Choroid plexus epithelial cell (primary cell): Measurements from ENCODE around the gene LIPC.

ENCODE experiments used
- DNase-seq: peaks from one replicate; pipeline ENCODE4 v3.0.0-alpha.2; 2010; ENCODE audit warnings: low read depth
- H3K4me3 ChIP-seq: 2 replicates; pipeline ENCODE4 v1.5.1; 2011; ENCODE audit warnings: low read depth, mild to moderate bottlenecking, control low read depth, low read length, moderate library complexity
- CTCF ChIP-seq: conservative IDR thresholded peaks from 2 replicates; pipeline ENCODE4 v1.5.1; 2011; ENCODE audit warnings: low read depth, mild to moderate bottlenecking, control low read depth, inconsistent platforms, low read length, moderate library complexity

Gene LIPC

GRCh38 chr15:58471348-58471747, 39.6 kb downstream of the LIPC start:
- no peak overlapping the region for H3K4me3 ChIP-seq
- no peak for TF ChIP-seq CTCF
- no peak for DNase-seq

- no peak for TF ChIP-seq CTCF
- no peak overlapping the region for H3K4me3 ChIP-seq
- no peak for DNase-seq
These were observed 40.4 kb downstream of the LIPC start for GRCh38 chr15:58472221-58472620.

- no peak overlapping the region for H3K4me3 ChIP-seq
- peak; percentile 43 for DNase-seq
- TF ChIP-seq CTCF, result no peak
These were observed 41.2 kb downstream of the LIPC start for GRCh38 chr15:58472821-58473581.

- no peak for TF ChIP-seq CTCF
- no peak overlapping the region for H3K4me3 ChIP-seq
- peak; percentile 91 for DNase-seq
These were observed 41.9 kb downstream of the LIPC start for GRCh38 chr15:58473724-58474123.

GRCh38 chr15:58474741-58475323, 43.0 kb downstream of the LIPC start:
- no peak overlapping the region for H3K4me3 ChIP-seq
- no peak for DNase-seq

GRCh38 chr15:58475573-58476524, 44.1 kb downstream of the LIPC start:
- peak; percentile 35 for DNase-seq
- H3K4me3 ChIP-seq, result no peak overlapping the region
- TF ChIP-seq CTCF, result no peak

More at GRCh38 chr15:58474741-58475323, 43.0 kb downstream of the LIPC start:
- no peak for TF ChIP-seq CTCF
